Measurements from ENCODE around the gene ARL6IP5.

Gene ARL6IP5

DNA sequence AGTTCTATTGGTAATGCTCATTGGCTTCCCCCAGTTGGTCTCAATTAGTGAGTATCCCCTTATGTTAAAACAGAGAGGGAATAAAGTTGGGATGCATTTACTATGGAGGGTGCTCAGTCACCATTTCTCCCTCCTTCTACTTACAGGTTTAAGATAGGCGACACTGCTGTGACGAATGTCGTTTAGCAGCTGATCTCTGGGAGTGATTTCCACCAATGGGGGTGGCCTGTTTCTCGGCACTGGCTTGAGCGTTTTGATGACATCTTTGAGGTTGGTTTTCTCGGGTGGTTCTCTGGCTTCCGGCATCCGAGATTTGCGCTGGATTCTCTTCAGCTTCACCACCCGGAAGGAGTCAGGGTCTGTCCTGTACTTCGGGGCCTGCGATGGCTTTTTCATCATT lies 33.8 kb downstream of the ARL6IP5 start:
- no peak for DNase-seq

DNA sequence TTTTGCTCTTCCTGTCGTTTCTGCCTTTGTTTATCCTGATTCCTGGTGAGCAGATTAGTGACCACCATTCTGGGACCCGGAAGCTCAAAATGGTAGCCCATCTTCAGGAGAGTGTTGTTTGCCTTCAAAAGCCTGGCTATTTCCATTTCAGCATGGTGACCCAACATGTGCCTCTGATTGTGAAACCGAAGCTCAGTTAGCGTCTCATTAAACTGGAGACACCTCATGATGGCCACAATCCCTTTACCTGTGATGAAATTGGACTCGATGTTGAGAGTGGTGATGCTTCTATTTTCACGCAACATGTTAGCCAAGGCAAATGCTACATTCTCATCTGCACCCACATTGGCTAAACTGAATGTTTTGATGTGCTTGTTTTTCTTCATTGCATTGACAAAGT lies 34.4 kb downstream of the ARL6IP5 start:
- no peak for DNase-seq

DNA sequence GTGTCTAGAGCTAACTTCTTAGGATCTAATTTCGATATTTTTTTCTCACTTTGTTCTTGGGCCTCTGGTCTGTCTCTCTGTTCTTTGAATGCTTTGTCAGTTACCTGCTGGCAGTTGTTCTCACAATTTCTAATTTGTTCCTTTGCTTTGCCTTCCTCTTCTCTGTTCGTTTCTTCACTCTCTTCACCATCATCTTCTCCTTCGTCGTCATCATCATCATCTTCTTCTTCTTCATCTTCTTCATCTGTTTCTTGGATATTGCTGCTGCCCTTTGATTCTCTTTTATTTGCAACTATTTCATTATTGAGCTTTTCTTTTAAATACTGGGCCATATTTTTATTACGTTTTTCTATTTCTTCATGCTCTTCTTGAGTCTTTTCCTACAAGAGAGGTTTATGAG lies 34.9 kb downstream of the ARL6IP5 start:
- DNase-seq: no peak

DNA sequence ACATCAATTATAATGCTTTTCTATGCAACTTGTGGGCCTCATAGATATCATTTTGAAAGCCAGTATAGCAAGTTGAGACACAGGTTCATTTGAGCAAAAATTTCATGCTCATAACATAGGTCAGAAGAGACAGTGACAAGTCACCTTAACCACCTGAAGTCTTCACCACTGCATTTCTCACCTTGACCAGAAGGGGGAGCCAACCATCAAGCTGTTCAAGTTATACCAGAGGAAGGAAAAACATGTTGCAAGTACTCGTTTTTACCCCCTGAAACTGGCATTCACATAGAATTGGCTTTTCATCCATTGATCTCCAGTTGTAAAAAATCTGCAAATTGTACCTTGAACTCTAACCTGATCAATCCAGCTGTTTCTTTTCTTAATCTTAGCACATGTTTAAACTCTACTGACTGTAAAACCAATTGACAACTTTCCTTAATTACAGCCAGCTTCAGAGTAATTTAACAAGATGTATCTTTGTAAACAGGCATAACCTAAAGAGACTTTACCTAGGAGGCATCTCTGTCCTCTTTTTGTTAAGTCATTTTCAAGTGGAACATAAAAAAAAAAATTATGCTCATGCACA lies 36.2 kb downstream of the ARL6IP5 start:
- DNase-seq: no peak

DNA sequence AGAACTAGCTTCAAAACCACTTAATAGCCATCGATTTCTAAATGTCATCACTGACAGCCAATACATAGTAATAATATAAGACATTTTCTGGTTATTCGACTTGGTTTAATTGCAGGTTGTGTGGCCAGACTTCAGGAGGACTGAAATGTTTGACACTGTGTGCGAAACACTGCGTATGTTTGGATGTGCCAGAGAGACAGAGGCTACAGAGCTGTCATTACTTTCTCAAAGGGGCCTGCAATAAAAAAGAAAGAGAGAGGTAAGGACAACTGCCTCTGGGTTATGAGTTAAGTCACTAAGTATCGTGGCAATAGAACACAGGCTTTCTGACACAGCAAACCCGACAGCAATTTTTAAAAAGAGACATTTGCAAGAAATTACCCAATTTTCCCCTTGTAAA lies 36.8 kb downstream of the ARL6IP5 start:
- no peak for DNase-seq

DNA sequence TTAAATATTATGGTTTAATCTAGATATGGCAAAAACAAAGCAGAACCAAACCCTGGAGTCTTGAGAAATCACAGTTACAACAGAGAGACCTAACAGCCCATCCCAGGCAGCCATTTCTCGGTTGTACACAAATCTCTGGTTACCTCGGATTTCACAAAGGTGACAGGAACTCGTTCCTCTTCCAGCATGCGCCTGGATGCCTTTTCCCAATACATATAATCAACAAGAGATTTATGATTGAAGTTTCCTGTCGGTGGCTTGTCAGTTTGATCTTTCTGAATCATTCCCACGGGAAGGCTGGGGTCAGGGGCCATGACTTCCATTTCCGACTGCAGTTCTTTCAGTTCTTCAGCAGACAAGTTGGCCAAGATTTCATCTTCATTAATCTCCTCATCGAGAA lies 37.2 kb downstream of the ARL6IP5 start:
- DNase-seq: no peak

DNA sequence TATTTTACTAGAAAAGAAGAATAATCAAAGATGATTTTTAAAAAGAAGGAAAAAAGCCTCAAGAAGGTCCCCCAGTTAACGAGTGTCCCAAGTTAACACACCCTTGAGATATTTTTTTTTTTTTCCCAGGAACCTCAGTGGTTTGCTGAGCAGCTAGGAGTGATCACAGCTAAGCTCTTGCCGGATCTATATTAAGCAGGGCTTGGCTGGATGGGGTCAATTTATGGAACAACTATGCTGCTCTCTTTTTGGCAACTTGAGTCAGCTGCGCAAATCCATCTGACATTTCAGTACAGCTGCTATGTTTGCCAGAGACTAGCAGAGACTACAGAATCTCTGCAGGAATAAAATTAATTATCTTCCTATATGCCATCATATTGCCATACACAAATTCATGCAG lies 37.7 kb downstream of the ARL6IP5 start, which contains the start of gene LMOD3:
Gene LMOD3 (minus strand): TSS at position 193 of the 400 bp plus-strand sequence. CDS start 209 bp downstream, outside the sequence.
- DNase-seq: no peak

DNA sequence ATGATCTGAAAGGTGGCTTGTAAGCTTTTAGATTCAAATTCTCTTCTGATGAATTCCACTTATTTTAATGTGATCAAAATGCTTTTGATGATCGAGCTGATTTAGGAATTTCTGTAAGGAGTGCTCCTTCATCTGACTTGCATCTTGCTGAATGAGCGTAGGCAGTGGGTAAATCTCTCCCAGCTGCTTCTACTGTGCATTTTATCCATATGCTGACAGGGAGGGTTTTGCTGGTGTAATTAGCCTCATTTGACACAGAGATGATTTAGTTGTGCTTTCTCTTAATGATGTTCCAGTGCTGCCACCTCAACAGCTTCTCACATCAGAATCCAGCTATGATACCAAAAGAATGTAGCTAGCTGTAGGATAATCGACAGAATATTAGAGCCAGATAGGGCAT lies 41.5 kb downstream of the ARL6IP5 start:
- no peak for DNase-seq

DNA sequence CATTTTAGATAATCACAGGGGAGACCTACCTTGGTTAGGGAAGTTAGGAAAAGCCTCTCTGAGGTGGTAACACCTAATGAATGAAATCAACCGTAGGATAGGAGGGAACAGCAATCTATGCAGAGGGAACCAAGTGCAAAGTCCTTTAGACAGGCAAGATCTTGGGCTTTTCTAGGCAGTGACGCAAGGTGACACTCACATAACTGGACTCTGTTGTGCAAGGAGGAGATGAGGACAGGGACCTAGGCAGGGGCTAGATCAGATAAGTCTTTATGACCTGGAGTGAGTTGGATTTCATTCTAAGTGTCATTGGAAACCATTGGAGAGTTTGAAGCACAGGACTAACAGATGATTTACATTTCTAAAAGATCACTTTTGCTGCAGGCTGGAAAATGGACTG lies 42.3 kb downstream of the ARL6IP5 start:
- DNase-seq: no peak

DNA sequence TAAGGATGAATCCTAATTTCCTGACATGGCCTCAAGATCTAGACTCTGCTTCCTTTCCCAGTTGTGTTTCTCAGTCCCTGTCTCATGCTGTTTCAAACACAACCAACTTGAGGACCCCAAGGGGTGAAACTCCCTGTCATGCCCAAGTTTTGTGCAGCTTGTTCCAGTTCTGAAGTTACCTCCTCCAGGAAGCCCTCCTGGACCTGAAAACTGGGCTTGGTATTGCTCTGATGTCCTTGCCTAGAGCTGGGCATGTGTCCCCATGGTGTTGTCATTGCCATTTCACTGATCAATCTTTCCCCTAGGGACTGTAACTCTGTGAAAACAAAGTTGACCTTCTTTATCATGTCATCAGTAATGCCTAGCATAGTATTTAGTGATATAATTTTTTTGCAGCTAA lies 43.8 kb downstream of the ARL6IP5 start:
- DNase-seq: no peak

DNA sequence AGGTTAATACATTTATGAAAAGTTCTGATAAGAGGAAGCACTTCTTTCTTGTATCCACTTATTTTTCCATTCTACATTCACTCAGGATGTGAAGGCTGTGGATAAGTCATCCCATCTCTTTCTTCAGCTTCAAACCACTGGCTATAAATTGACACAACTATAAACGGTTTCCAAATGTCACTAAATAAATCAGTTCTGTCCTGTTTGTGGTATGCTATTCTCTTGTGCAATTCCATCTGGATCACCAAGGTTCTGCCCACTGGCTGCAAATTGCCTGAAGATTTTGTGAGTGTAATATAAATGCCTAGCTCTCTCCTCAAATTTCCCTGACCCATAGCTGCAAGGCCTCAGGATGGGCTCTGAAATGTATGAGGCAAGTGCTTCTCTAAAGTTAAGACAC lies 44.8 kb downstream of the ARL6IP5 start:
- no peak for DNase-seq

DNA sequence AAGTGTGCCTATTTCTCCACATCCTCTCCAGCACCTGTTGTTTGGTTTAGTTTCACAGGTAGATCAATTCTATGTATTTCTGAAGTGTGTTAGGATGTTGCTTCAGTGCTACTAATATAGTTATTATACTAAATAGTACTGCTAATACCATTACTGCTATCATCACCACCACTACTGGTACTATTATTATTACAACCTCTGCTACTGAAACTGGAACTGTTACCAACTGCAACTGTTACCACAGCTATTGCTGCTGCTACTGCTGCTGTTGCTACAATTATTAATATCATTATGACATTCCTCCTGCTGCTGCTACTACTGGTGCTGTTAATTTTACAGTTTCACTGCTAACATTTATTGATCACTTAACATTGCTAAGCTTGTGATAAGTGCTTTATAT lies 46.0 kb downstream of the ARL6IP5 start:
- DNase-seq: no peak

DNA sequence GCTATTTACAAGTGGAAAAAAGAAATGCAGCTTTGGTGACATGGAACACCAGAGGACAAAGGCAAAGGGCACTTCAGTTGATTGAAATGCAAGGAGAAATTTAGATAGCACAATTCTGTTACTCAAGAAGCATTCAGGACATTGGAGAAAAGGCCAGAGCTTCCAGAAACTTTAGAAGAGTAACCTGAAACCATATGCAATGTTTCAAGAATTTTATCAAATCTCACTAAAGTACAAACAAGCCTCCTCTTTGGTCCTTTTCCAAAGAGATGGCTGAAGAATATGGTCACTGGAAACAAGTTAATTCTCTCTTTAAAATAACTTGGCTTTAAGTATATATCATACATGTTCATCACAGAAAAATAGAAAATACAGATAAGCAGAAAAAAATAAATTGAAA lies 52.3 kb downstream of the ARL6IP5 start:
- no peak for DNase-seq

DNA sequence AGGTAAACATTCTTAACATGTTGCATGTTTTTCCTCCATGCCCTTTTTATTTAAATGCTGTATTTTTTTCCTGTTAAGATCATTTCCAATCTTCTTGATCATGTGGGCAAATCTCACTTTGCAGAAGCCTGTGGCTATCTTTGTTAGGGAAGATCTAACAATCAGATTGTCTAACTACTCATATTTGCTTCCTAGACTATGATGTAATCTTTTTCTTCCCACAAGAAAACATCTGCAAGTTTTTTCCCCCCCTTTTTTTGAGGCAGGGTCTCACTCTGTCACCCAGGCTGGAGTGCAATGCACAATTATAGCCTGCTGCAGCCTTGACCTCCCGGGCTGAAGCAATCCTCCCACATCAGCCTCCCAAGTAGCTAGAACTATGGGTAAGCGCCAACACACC lies 52.7 kb downstream of the ARL6IP5 start:
- DNase-seq: no peak

DNA sequence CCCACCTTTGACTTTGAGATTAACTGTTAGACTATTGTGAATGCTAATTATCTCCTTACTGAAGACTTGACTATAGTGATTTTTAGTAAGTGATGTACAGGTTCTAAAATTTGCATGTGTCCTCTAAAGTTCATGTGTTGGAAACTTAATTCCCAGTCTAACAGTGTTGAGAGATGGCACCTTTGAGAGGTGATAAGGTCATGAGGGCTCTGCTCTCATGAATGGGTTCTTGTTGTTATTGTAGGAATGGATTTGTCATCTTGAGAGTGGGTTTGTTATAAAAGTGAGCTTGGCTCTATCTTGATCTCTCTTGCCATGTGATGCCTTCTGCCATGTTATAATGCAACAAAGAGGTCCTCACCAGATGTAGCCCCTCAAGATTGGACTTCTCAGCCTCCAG lies 56.6 kb downstream of the ARL6IP5 start:
- DNase-seq: no peak

DNA sequence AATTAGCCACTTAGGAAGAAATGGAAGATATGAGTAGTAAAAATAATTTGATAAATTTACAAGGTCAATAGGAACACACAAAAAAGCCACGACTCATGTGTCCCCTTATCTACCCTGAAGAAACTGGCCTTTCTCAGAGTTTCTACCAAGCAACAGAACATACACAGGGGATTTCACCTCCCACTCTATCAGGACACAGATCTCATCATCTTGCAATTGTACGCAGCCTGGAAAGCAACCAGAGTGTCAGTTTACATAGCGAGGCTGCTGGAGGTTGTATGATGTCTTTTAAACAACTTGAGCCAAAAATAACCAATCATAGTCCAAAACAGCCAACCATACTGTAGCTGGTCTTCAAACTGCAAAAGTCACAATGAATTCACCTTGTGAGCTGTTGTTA lies 57.4 kb downstream of the ARL6IP5 start:
- DNase-seq: no peak

DNA sequence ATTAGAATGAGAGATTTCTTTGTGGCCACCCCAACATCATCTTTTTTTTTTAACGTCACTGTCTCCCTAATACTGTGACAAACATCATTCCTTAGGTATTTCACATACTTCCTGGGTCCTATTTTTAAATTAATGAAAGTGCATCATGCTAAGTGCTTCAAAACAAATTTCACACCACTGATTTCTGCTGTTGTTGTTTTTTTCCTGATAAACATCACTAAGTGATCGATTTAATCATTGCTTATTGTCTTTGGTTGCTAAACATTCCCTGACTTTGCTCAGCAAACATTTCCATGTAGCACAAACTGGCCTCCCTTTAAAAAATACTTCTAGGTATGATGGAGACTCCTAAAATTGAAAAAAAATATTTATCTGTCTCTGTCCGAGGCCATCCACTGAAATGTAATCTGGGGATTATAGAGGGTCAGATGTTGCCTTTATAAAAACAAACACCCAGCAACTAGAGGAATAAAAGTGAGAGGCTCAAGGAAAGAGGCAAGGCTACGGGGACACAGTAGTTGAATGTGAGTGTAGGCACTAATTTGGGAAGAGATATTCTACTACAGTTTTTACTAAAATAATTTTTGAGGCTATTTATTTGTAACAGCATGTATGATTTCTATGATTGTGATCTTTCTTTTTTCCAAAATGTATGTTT lies 58.2 kb downstream of the ARL6IP5 start:
- DNase-seq: no peak

DNA sequence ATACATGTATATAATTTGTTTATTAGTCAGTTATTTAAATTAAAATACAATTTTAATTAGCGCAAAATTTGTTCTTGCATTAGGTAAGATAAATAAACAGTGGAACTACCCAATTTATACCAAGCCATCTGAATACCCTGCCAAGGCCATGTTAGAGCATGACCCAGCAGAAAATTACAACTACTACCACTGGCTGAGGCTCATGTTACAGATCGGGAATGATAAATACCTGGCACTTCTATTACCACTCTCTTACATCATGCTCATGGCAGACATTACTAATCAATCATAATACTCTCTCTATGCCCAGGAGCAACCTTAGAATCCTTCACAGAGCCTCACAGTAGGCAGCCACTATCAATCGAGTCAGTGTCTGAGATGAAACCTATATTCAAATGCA lies 58.9 kb downstream of the ARL6IP5 start:
- DNase-seq: no peak

DNA sequence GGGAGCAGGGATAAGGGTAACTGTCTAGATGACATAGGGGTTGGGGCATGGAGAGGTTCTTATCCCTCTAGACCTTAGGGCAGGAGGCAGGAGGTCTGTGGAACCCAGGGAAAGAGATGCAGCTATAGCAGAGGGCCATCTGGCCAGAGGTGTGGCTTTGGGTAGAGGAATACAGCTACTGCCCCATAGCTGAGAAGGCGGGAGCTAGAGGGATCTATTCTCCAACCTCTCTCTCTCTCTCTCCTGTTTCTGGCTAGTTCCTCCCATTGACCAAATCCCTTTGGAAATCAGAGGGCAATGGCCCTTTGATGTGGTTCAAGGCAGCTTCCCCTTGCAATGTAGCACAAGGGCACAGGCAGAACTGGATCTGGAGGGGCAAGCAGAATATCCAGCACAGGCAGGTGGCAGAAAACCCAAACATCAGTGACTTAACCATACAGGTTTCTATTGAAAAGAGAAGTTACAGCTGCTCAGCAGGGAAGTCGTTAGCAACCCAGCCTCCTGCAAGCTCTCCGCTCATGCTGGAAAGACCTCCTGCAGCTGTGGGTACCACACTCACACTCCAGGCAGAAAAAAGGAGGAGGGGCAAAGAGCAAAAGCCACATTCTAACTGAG lies 60.0 kb downstream of the ARL6IP5 start:
- DNase-seq: no peak

DNA sequence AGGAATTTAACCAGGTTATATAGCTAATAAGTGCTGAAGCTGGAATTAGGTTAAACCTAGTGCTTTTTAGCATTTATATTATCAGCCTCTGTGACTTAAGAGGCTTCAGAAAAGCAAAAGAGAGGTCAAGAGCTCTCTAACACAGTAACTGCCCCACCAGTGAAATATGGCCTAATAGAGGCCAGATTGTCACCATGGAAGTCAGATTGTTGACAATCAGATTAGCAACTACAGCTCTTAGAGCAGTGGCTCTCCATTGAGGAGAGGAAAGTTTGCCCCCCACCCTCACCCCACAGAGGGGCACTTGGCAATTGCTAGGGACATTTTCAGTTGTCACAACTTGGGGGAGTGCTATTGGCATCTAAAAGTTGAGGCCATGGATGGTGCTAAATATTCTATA lies 61.0 kb downstream of the ARL6IP5 start:
- no peak for DNase-seq

DNA sequence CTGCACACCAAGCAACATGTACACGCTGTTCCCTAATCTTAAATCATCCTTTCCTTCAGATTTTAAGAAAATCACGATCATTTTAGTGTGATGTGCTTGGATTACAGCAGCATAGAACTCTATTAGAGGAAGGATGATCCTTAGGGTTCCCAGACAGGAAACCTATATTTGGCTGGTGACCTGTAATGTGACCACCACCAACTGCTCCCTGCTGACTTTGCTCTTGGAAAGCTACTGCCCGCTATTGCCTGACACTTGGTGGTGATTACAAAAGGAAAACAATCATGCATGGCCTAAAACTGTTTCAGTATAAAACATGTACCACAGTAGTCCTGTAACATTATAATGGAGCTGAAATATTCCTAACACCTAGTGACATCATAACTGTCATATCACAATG lies 64.8 kb downstream of the ARL6IP5 start:
- DNase-seq: no peak

All from cortex of kidney (tissue), 1 donor.